ENCODE measurements around the gene DUSP22.

DUSP22 gene

DNA sequence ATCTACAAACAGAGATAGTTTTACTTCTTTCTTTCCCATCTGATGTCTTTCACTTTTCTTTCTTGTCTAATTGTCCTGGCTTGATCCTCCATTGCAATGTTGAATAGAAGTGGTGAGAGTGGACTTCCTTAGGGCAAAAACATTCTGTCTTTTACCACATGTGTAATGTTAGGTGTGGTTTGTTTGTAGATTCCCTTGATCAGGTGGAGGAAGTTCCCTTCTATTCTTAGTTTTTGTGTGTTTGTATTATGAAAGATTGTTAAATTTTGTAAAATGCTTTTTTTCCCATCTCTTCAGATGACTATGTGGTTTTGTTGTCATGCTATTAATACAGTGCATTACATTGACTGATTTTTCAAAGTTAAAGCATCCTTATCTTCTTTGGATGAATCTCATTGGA lies 41.6 kb upstream of the DUSP22 start:
- H3K27me3 ChIP-seq (ENCODE audit: low read depth, low read length), result no peaks in the 10 kb centered on the region
- peaks cover 57% of the 10 kb centered on the region for H3K4me1 ChIP-seq (ENCODE audit: low read length)
- H3K4me2 ChIP-seq (ENCODE audit: low read length), result no peak overlapping the region

DNA sequence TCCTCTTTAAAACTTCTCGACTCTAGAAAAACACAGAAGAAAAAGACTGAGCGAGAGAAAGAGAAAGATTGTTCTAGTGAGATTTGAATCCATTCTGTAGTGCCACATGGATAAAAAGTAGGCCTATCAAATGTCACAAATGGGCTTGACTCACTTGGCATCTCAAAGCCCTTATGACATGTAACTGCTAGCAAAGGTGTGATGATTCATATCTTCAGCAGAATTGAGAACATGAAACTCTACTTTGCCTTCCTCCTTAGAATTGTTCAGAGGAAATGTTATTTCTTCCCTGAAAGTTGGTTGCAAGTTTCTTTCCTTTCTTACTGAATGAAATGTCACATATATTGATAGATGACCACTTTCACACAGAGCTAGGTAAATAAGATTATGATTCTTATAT lies 40.4 kb upstream of the DUSP22 start:
- Histone ChIP-seq H3K9ac (ENCODE audit: low read length) (no peak overlapping the region), H3K27ac (ENCODE audit: low read length) (peak overlapping the region; percentile 52), H3K4me1 (ENCODE audit: low read length) (peaks cover 66% of the 10 kb centered on the region), H3K4me3 (ENCODE audit: low read length) (peak overlapping the region; percentile 42; the same call in 1 of the 2 replicates), H4K20me1 (ENCODE audit: insufficient read depth, low read length) (no peaks in the 10 kb centered on the region), H3K27me3 (ENCODE audit: low read depth, low read length) (no peaks in the 10 kb centered on the region), H3K9me3 (ENCODE audit: insufficient read depth, low read length) (no peaks in the 10 kb centered on the region), H2AFZ (ENCODE audit: low read depth, low read length) (no peak overlapping the region), H3K4me2 (ENCODE audit: low read length) (peak overlapping the region; percentile 88), H3K36me3 (replicated peaks; ENCODE audit: low read depth, low read length) (no peaks in the 10 kb centered on the region), H3K79me2 (ENCODE audit: low read length) (no peaks in the 10 kb centered on the region)
- TF ChIP-seq EZH2phosphoT487 (IDR thresholded peaks at IDR 0.05; ENCODE audit: low read depth), result no peak
- TF ChIP-seq, protein P1, sequence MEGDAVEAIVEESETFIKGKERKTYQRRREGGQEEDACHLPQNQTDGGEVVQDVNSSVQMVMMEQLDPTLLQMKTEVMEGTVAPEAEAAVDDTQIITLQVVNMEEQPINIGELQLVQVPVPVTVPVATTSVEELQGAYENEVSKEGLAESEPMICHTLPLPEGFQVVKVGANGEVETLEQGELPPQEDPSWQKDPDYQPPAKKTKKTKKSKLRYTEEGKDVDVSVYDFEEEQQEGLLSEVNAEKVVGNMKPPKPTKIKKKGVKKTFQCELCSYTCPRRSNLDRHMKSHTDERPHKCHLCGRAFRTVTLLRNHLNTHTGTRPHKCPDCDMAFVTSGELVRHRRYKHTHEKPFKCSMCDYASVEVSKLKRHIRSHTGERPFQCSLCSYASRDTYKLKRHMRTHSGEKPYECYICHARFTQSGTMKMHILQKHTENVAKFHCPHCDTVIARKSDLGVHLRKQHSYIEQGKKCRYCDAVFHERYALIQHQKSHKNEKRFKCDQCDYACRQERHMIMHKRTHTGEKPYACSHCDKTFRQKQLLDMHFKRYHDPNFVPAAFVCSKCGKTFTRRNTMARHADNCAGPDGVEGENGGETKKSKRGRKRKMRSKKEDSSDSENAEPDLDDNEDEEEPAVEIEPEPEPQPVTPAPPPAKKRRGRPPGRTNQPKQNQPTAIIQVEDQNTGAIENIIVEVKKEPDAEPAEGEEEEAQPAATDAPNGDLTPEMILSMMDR (IDR thresholded peaks at IDR 0.05; ENCODE audit: low read depth, low read length), result no peak

More for the DNA sequence above, 41.6 kb upstream of the DUSP22 start:
- no peak overlapping the region for H3K27ac ChIP-seq (ENCODE audit: low read length)
- no peaks in the 10 kb centered on the region for H3K9me3 ChIP-seq (ENCODE audit: insufficient read depth, low read length)
- H3K4me3 ChIP-seq (ENCODE audit: low read length), result no peak overlapping the region
- no peak for TF ChIP-seq EZH2phosphoT487 (IDR thresholded peaks at IDR 0.05; ENCODE audit: low read depth)
- TF ChIP-seq, protein P1 (IDR thresholded peaks at IDR 0.05; ENCODE audit: low read depth, low read length), result no peak
- no peak overlapping the region for H2AFZ ChIP-seq (ENCODE audit: low read depth, low read length)
- H3K36me3 ChIP-seq (replicated peaks; ENCODE audit: low read depth, low read length), result no peaks in the 10 kb centered on the region
- H4K20me1 ChIP-seq (ENCODE audit: insufficient read depth, low read length), result no peaks in the 10 kb centered on the region
- no peaks in the 10 kb centered on the region for H3K79me2 ChIP-seq (ENCODE audit: low read length)
- no peak overlapping the region for H3K9ac ChIP-seq (ENCODE audit: low read length)

DNA sequence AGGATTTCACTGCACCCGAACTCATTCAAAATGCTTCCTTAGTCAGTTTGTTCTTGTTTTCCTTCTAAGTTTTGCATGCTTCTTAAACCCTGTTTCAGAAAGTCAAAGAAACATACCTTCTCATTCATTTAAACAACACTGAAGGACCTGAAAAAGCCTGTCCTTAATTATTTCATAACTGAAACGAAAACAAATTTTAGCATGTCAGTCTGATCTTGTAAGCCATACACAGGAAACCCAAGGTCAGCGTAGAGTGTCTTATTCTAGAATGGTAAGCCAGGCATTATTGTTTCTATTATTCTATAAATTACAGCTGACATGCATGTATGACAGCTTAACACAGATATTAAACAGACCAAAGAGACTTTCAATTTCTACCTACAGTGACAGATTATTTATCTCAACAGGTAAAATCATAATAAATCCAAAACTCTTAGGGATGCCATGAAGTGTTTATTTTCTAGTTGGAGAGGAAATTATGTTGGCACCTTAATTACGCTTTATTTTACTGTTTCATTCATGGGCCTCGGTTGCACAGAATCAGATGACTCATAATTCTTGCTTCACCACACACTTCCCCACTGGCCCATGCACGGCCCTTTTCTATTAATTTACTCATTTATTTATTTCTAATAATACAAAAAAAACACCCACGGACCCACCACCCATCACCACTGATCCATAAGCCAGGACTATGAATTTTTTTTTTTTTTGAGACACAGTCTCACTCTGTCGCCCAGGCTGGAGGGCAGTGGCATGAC lies 39.3 kb upstream of the DUSP22 start:
- no peak overlapping the region for H2AFZ ChIP-seq (ENCODE audit: low read depth, low read length)
- no peaks in the 10 kb centered on the region for H3K9me3 ChIP-seq (ENCODE audit: insufficient read depth, low read length)
- no peaks in the 10 kb centered on the region for H3K36me3 ChIP-seq (replicated peaks; ENCODE audit: low read depth, low read length)
- H3K27ac ChIP-seq (ENCODE audit: low read length), result peak overlapping the region; percentile 52
- no peaks in the 10 kb centered on the region for H3K79me2 ChIP-seq (ENCODE audit: low read length)
- H3K4me1 ChIP-seq (ENCODE audit: low read length), result peaks cover 68% of the 10 kb centered on the region
- peak overlapping the region; percentile 31; the same call in 1 of the 2 replicates for H3K9ac ChIP-seq (ENCODE audit: low read length)
- peak overlapping the region; percentile 42 for H3K4me3 ChIP-seq (ENCODE audit: low read length)
- H3K27me3 ChIP-seq (ENCODE audit: low read depth, low read length), result no peaks in the 10 kb centered on the region
- peak overlapping the region; percentile 88 for H3K4me2 ChIP-seq (ENCODE audit: low read length)
- TF ChIP-seq EZH2phosphoT487 (IDR thresholded peaks at IDR 0.05; ENCODE audit: low read depth), result no peak
- TF ChIP-seq, protein P1 (IDR thresholded peaks at IDR 0.05; ENCODE audit: low read depth, low read length), result no peak
- H4K20me1 ChIP-seq (ENCODE audit: insufficient read depth, low read length), result no peaks in the 10 kb centered on the region

DNA sequence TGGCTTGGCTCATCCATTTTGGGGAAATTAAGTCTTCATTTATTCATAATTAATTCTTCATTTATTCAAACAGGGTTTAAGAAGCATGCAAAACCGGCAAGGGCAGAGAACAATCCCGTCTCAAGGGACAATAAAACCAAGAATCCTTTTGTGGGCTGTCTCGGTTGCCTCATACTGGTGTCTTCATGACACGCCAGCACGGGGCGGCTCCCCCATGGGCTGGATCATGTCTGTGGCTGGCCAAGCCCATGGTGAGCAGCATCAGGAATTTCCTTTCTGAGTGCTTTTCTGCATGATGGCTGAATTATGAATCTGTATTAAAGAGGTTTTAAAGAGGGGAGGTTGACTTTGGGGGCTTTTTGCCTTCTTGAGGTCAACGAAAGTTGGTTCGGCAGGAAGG lies 38.3 kb upstream of the DUSP22 start:
- TF ChIP-seq EZH2phosphoT487 (IDR thresholded peaks at IDR 0.05; ENCODE audit: low read depth), result no peak
- TF ChIP-seq, protein P1 (IDR thresholded peaks at IDR 0.05; ENCODE audit: low read depth, low read length), result no peak
- Histone ChIP-seq H3K79me2 (ENCODE audit: low read length) (no peaks in the 10 kb centered on the region), H3K36me3 (replicated peaks; ENCODE audit: low read depth, low read length) (no peaks in the 10 kb centered on the region), H3K27me3 (ENCODE audit: low read depth, low read length) (no peaks in the 10 kb centered on the region), H3K27ac (ENCODE audit: low read length) (no peak overlapping the region), H4K20me1 (ENCODE audit: insufficient read depth, low read length) (no peaks in the 10 kb centered on the region), H2AFZ (ENCODE audit: low read depth, low read length) (no peak overlapping the region), H3K9me3 (ENCODE audit: insufficient read depth, low read length) (no peaks in the 10 kb centered on the region), H3K4me2 (ENCODE audit: low read length) (no peak overlapping the region), H3K9ac (ENCODE audit: low read length) (no peak overlapping the region), H3K4me3 (ENCODE audit: low read length) (no peak overlapping the region), H3K4me1 (ENCODE audit: low read length) (peaks cover 65% of the 10 kb centered on the region)
